Glutamatergic neuron (in vitro differentiated cells): ENCODE results near the gene ARL15. TPM values are rescaled to one million over a fixed set of nuclear protein-coding genes. Genes with fewer than 3 reads are reported as not detected.

ENCODE experiments used
- DNase-seq: peaks from one replicate; pipeline ENCODE4 v3.0.0; 2022
- H3K27ac Mint-ChIP-seq: one replicate; pipeline ENCODE4 v1.8.0; 2020; ENCODE audit warnings: mild to moderate bottlenecking, mixed read lengths, inconsistent platforms; ENCODE audit not compliant: unreplicated experiment
- H3K27me3 Mint-ChIP-seq: one replicate; pipeline ENCODE4 v1.8.0; 2020; ENCODE audit warnings: mild to moderate bottlenecking, moderate library complexity, mixed read lengths, inconsistent platforms; ENCODE audit not compliant: unreplicated experiment
- H3K36me3 Mint-ChIP-seq: one replicate; pipeline ENCODE4 v1.8.0; 2020; ENCODE audit warnings: mild to moderate bottlenecking, mixed read lengths, inconsistent platforms; ENCODE audit not compliant: unreplicated experiment
- H3K4me1 Mint-ChIP-seq: one replicate; pipeline ENCODE4 v1.8.0; 2020; ENCODE audit warnings: mild to moderate bottlenecking, low read depth, mixed read lengths, inconsistent platforms; ENCODE audit not compliant: unreplicated experiment
- H3K4me3 Mint-ChIP-seq: one replicate; pipeline ENCODE4 v1.8.0; 2020; ENCODE audit warnings: mild to moderate bottlenecking, mixed read lengths, inconsistent platforms; ENCODE audit not compliant: unreplicated experiment
- H3K9me3 Mint-ChIP-seq: one replicate; pipeline ENCODE4 v1.8.0; 2020; ENCODE audit warnings: mild to moderate bottlenecking, moderate library complexity, mixed read lengths, inconsistent platforms; ENCODE audit not compliant: unreplicated experiment
- CTCF ChIP-seq: fragments of 200-600 bp; sonication (generic); IDR thresholded peaks from one replicate; pipeline ENCODE4 v1.5.0; 2021; ENCODE audit not compliant: partially characterized antibody, unreplicated experiment
- total RNA-seq: library from RNA; stranded (reverse); fragmentation: NEBNext Ultra II Directional; extraction: Animal tissue kit (Norgen Biotek cat#: 25700); gene quantifications from one replicate; pipeline ENCODE4 v1.2.1, GENCODE V29; 2021; ENCODE audit not compliant: unreplicated experiment

ARL15 gene
- total RNA-seq, 1 donor from 2014 or later, result 37.4 TPM

DNA sequence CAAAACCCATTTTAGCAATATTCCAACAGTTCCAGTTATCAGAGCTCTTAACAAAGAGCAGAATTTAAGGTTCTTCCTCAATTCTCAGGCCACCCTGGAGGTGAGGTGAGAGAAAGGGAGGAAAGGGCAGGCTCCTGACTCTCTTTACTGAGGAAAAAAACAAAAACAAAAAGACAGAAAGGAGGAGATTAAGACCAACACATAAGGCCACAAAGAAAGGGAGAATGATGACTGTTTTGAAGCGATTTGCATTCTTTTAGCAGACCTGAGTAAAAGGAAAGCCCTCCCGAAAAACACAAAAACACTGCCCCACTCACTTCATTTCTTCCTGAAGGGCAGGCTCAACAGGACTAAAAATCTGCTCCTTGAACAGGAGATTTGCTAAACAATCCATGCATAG lies 300.5 kb downstream of the ARL15 start:
- no peak for TF ChIP-seq CTCF
- Mint-ChIP-seq H3K9me3 (no peaks in the 10 kb centered on the region), H3K27ac (no peak overlapping the region), H3K27me3 (no peaks in the 10 kb centered on the region), H3K36me3 (peaks cover 10% of the 10 kb centered on the region), H3K4me3 (no peak overlapping the region), H3K4me1 (peaks cover 12% of the 10 kb centered on the region)
- DNase-seq, result no peak

DNA sequence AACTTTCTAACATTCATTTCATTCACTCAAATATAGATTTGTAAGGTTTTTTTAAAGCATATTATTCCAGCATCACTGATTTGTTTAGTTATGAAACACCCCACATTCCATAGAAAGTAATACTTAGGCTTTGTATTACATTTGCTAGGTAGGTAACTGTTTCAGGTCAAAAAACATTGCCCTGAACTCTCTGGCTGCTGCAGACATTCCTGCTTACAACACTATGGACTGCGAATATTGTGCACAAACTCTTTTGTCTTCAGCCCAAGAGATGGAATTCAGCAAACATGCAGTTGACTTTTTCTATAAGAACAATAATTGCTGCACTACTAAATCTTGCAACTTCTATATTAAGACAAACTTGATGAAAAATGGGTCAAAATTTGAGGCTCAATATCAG lies 301.0 kb downstream of the ARL15 start:
- H3K27ac Mint-ChIP-seq, result no peak overlapping the region
- peaks cover 12% of the 10 kb centered on the region for H3K4me1 Mint-ChIP-seq
- no peak overlapping the region for H3K4me3 Mint-ChIP-seq
- no peaks in the 10 kb centered on the region for H3K9me3 Mint-ChIP-seq
- H3K27me3 Mint-ChIP-seq, result no peaks in the 10 kb centered on the region
- no peak for TF ChIP-seq CTCF
- peaks cover 10% of the 10 kb centered on the region for H3K36me3 Mint-ChIP-seq
- DNase-seq, result no peak

DNA sequence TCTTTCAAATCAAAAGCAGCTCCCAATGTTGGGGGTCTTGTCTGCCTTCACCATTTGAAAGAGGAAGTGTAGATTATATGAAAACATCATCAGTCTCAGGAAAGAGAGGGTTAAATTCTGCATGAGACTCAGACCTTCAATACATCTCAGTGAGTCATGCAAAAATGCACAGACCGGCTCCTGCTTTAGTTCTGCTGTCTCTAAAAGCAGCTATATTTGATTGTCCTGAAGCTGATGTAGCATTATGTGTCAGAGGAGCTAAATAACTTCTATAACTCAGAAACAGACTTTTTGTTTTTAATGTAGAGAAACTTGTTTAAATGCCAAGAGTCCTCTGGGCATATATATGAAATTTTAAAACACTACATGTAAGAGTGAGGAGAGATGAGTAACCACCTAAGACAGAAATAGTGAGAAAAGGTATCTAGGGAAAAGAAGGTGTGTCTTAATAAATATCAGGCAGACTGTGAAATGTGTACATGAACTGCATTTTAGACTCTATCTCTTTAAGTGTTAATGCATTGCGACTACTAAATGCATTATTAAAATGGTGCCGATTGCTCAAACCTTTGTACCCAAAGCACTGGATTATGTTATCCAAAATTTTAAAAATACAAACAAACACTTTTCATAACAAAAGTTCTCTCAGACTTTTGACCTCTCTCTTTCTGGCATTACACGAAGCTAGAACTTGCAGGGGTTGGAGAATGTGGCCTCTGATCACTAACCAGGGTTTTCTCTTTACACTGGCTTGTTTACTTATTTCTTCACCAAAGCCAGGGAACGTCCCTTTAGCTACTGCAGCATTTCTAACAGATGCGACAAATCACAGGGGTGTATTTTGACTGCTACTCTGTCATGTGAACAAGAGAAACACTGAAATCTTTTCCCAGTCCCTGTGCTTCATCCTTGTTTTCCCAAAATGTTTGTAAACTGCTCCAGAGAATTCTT lies 302.3 kb downstream of the ARL15 start:
- no peak for TF ChIP-seq CTCF
- Mint-ChIP-seq H3K27me3 (no peaks in the 10 kb centered on the region), H3K27ac (no peak overlapping the region), H3K9me3 (no peaks in the 10 kb centered on the region), H3K4me3 (no peak overlapping the region), H3K4me1 (peaks cover 12% of the 10 kb centered on the region), H3K36me3 (no peaks in the 10 kb centered on the region)
- DNase-seq, result no peak

DNA sequence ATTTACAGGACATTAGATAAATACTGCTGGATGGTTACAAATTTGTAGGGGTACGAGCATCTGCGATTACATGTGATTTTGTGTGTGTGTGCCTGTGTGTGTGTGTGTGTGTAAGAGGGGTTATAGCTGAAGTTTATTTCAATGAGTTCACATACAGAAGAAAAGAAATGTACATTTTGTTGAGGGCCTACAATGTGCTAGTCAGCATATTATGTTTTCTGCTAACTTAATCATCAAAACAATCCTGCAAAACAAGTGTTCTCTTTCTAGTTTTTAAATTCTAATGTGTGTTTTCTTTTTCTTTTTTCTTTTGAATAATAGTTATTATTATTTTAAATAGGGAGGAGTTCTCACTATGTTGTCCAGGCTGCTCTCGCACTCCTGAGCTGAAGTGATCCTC lies 305.7 kb downstream of the ARL15 start:
- H3K9me3 Mint-ChIP-seq, result no peaks in the 10 kb centered on the region
- H3K4me1 Mint-ChIP-seq, result peaks cover 12% of the 10 kb centered on the region
- no peak overlapping the region for H3K27ac Mint-ChIP-seq
- no peak overlapping the region for H3K4me3 Mint-ChIP-seq
- no peak for TF ChIP-seq CTCF
- DNase-seq, result no peak
- H3K36me3 Mint-ChIP-seq, result no peaks in the 10 kb centered on the region
- no peaks in the 10 kb centered on the region for H3K27me3 Mint-ChIP-seq

DNA sequence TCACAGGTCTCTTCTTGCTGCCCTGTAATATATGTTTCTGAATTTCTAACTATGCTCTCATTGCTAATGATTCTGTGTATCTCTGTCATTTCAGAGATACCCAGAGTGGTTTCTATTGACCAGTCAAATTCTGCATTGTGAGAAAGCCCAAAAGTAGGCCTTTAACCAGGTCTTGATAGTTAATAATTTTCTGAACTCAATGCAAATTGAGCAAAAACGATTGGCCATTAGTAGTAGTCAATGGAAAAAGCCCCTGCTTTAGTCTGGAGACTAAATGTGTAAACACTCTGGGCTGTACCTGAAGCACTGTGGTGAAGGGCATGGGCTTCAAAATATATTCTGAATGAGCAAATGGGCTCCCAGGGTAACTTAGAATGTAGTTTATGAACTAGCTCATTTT lies 307.6 kb downstream of the ARL15 start:
- Mint-ChIP-seq H3K9me3 (no peaks in the 10 kb centered on the region), H3K4me3 (no peak overlapping the region), H3K27ac (no peak overlapping the region), H3K36me3 (no peaks in the 10 kb centered on the region), H3K4me1 (peaks cover under 1% of the 10 kb centered on the region), H3K27me3 (no peaks in the 10 kb centered on the region)
- DNase-seq, result no peak
- no peak for TF ChIP-seq CTCF
